Naive thymus-derived CD8-positive, alpha-beta T cell (primary cell): ENCODE data around the gene HNF4A. TPM values are rescaled to one million over a fixed set of nuclear protein-coding genes. Genes with fewer than 3 reads are reported as not detected.
"Not testable (repeated sequence)": the region's sequence is repeated elsewhere in the genome, so short reads cannot be mapped to it uniquely, and the experiment has no call there.

Experiments
- ATAC-seq, 2 donors: fragments of 150-1000 bp; cut with Tn5 transposase in 1 of 2; sonication (Bioruptor Pico), chemical (Tn5 transposase) in 1 of 2; 1 replicate in 1 of 2; 2 replicates in 1 of 2; pipeline ENCODE4 v1.10.0; 2021; ENCODE audit warnings: mild to moderate bottlenecking in 2 of 2, moderate library complexity in 2 of 2
- POLR2A ChIA-PET: fragments of 350-600 bp; sonication (Branson Sonifier 250); formaldehyde crosslinking; loops from one replicate; lab custom pipeline; 2021; ENCODE audit warnings: antibody characterized with exemption; lab: Charles Lee
- DNase-seq, 10 donors: peaks; one replicate each; pipeline versions ENCODE4 v3.0.0 to v3.0.0-alpha.2; 2020 to 2022
- H3K27ac Mint-ChIP-seq, 10 donors: one replicate each; pipeline ENCODE4 v1.8.0; 2020 to 2022; ENCODE audit warnings: mild to moderate bottlenecking in 10 of 10, mixed read lengths in 10 of 10, moderate library complexity in 4 of 10, inconsistent platforms in 1 of 10
- H3K27me3 Mint-ChIP-seq, 5 donors: one replicate each; pipeline ENCODE4 v1.8.0; 2021 to 2022; ENCODE audit warnings: mixed read lengths in 5 of 5
- H3K36me3 Mint-ChIP-seq, 3 donors: one replicate each; pipeline ENCODE4 v1.8.0; 2020 to 2022; ENCODE audit warnings: mixed read lengths in 3 of 3, mild to moderate bottlenecking in 2 of 3, inconsistent platforms in 1 of 3
- H3K4me1 Mint-ChIP-seq, 4 donors: one replicate each; pipeline ENCODE4 v1.8.0; 2021 to 2022; ENCODE audit warnings: mixed read lengths in 4 of 4
- H3K4me3 Mint-ChIP-seq, 10 donors: one replicate each; pipeline ENCODE4 v1.8.0; 2020 to 2022; ENCODE audit warnings: mild to moderate bottlenecking in 10 of 10, mixed read lengths in 10 of 10, moderate library complexity in 6 of 10, inconsistent platforms in 1 of 10
- H3K9me3 Mint-ChIP-seq, 9 donors: one replicate each; pipeline ENCODE4 v1.8.0; 2020 to 2022; ENCODE audit warnings: mixed read lengths in 9 of 9, mild to moderate bottlenecking in 3 of 9, inconsistent platforms in 1 of 9, moderate library complexity in 1 of 9
- polyA plus RNA-seq, 3 donors: library from polyadenylated mRNA; unstranded; fragments of 300-500 nt; fragmentation: Illumina TruSeq; gene quantifications; one replicate each; pipeline ENCODE4 v1.2.3, GENCODE V29; 2021
- total RNA-seq, 8 experiments: library from RNA in 2 of 8; stranded (reverse) in 2 of 8; gene quantifications; one replicate each; pipeline ENCODE4 v1.2.3 and lab custom pipeline; 2021 to 2026

Gene HNF4A
- total and polyA plus RNA-seq, 5 experiments from 2014 or later = not detected

DNA sequence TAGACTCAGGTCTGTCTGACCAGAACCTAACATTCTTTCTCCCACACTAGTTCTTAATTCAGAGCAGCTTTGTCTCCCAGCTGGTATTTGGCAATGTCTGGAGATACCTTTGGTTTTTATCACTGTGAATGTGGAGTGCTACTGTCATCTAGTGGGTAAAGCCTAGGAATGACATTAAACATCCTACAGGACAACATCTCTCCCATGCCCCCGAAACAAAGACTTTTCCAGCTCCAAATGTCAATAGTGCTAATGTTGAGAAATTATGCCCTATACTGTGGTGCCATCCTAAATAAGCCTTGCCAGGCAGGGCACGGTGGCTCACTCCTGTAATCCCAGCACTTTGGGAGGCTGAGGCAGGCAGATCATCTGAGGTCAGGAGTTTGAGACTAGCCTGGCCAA is 116.0 kb downstream of the HNF4A start:
- H3K36me3 Mint-ChIP-seq = no peaks in the 10 kb centered on the region
- H3K9me3 Mint-ChIP-seq = no peaks in the 10 kb centered on the region
- ATAC-seq (no peak), DNase-seq (no peak)
- peaks cover 0 to 2% (median 0%) of the 10 kb centered on the region in 5 donors for H3K27me3 Mint-ChIP-seq
- POLR2A ChIA-PET = no interaction called here
- peaks cover 5 to 16% (median 15%) of the 10 kb centered on the region in 4 donors for H3K4me1 Mint-ChIP-seq
- H3K27ac Mint-ChIP-seq = no peak overlapping the region
- H3K4me3 Mint-ChIP-seq = no peak overlapping the region

DNA sequence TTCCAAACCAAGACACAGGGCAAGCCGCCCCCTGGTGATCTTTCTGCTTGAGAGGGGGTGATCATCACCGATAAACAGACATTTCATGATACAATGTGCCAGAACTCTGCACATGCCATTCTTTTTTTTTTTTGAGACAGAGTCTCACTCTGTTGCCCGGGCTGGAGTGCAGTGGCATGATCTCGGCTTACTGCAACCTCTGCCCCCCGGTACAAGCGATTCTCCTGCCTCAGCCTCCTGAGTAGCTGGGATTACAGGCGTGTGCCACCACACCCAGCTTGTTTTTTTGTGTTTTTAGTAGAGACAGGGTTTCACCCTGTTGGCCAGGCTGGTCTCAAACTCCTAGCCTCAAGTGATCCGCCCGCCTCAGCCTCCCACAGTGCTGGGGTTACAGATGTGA is 116.8 kb downstream of the HNF4A start:
- H3K36me3 Mint-ChIP-seq, POLR2A ChIA-PET: not testable (repeated sequence)

DNA sequence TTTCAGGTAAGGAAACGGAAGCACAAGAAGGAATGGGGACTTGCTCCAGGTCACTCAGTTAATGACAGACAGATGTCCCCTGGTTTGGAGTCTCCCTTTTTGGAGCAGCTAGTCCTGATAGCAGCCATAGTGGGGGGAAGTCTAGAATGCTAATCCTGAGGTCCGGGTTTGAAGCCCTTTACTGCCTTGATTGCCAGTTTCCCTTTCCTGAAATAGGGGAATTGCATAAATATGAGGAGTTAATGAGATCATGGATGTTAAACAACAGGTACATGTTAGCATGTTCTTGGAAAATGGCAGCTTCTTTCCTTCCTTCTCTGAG is 119.8 kb downstream of the HNF4A start:
- peak overlapping the region; percentile 91 to 99 (median 96) for H3K27ac Mint-ChIP-seq
- POLR2A ChIA-PET = interaction anchor here (0.6 to 1.9 kb wide), 10 partner anchors 10 to 1005 kb away, joined by 3 to 15 read pairs (median 4); partner anchors contain the start of genes FITM2, OSER1 and SERINC3
- no peaks in the 10 kb centered on the region for H3K9me3 Mint-ChIP-seq
- peak overlapping the region; percentile 89 to 98 (median 92) for H3K4me3 Mint-ChIP-seq
- peaks cover 13 to 31% (median 28%) of the 10 kb centered on the region in 4 donors for H3K4me1 Mint-ChIP-seq
- H3K27me3 Mint-ChIP-seq = no peaks in the 10 kb centered on the region
- peaks cover 0 to 2% (median under 1%) of the 10 kb centered on the region in 3 donors for H3K36me3 Mint-ChIP-seq
- peak in 1 of 10 donors; percentile 2 for DNase-seq
- no peak for ATAC-seq

More for the DNA sequence above, 116.8 kb downstream of the HNF4A start:
- not testable (repeated sequence) for H3K27me3 Mint-ChIP-seq, H3K27ac Mint-ChIP-seq, DNase-seq, H3K9me3 Mint-ChIP-seq, H3K4me3 Mint-ChIP-seq, ATAC-seq
- H3K4me1 Mint-ChIP-seq = peaks cover 12 to 24% (median 23%) of the 10 kb centered on the region in 4 donors

DNA sequence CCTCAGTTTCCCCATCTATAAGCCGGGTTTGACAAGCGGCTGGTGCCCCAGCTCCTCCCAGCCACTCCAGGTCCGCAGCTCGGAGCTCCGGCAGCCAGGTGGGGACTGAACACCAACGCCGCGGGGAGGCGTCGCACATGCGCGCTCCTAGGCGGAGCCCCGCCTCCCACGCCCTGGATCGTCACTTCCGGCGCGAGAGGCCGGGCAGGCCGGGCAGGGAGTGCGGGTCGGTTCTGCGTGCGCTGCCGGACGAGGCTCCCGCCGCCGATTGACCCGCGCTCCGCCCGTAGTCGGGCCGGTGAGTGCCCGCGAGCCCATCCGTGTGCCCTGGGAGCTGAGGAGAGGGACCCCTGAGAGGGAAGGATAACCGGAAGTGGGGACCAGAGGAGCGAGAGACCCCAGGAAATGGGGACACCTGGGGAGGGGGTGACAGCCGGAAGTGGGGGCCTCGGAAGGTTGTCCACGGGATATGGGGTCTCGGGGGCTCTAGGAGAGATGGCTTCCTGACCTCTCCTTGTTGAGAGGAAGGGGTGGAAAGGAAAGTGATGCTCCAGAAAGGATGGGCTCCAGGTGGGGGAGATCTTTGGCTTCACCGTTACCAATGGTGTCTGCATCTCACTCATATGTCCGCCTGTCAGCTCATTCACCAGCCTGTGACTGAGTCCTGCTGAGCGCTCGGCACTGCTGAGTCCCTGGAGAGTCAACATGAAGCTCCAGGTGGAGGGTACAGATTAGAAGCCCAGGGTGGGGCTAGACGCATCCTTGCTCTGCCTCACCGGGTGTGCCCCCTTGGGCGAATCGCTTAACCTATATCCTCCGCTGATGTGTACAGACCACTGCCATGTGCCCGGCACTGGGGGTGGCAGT is 120.4 kb downstream of the HNF4A start, which contains the start of gene TTPAL:
TTPAL (plus strand) TSS at position 181 of the 867 bp plus-strand sequence. CDS start 4,126 bp downstream, outside the sequence.
- peaks cover 13 to 33% (median 30%) of the 10 kb centered on the region in 4 donors for H3K4me1 Mint-ChIP-seq

DNA sequence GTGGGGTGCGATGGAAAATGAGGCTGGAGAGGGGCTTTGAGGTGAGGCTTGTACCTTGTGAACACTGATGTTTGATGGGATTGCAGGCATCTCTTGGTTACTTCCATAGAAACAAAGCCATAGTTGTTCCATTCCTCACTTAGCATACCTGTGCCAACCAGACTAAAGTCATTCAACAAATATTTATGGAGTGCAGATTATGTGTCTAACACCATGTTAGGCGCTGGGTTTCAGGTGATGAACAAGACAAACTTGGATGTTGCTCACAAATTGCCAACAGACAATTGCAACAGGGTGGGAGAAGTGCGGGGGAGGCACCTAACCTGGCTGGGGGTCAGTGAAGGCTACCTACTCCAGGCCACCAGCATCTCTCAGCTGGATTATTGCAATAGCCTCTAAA is 121.7 kb downstream of the HNF4A start:
- H3K27ac Mint-ChIP-seq = peak overlapping the region; percentile 91 to 99 (median 96)
- no peak for ATAC-seq
- DNase-seq = no peak
- peaks cover 0 to 19% (median 6%) of the 10 kb centered on the region in 3 donors for H3K36me3 Mint-ChIP-seq
- H3K27me3 Mint-ChIP-seq = no peaks in the 10 kb centered on the region
- H3K9me3 Mint-ChIP-seq = no peaks in the 10 kb centered on the region
- peak overlapping the region in 8 of 10 donors; percentile 39 to 98 (median 91) for H3K4me3 Mint-ChIP-seq
- H3K4me1 Mint-ChIP-seq = peaks cover 13 to 40% (median 30%) of the 10 kb centered on the region in 4 donors
- POLR2A ChIA-PET = interaction anchor here (1.4 to 1.9 kb wide), 2 partner anchors 133 to 141 kb away, joined by 3 to 15 read pairs; no protein-coding TSS in a partner anchor

More for the DNA sequence above, 120.4 kb downstream of the HNF4A start, which contains the start of gene TTPAL:
- Mint-ChIP-seq H3K9me3 (no peaks in the 10 kb centered on the region), H3K4me3 (peak within 1 kb of the TSS; percentile 89 to 98 (median 92)), H3K27ac (peak within 1 kb of the TSS; percentile 91 to 99 (median 96)), H3K36me3 (peaks cover 0 to 7% (median 6%) of the 10 kb centered on the region in 3 donors), H3K27me3 (no peaks in the 10 kb centered on the region)
- POLR2A ChIA-PET = interaction anchor here (0.6 to 1.9 kb wide), 13 partner anchors 9 to 1006 kb away, joined by 3 to 15 read pairs (median 4); partner anchors contain the start of genes FITM2, OSER1 and SERINC3
- DNase-seq = peak; percentile 80 to 91 (median 86)
- peak; percentile 94 to 96 for ATAC-seq

DNA sequence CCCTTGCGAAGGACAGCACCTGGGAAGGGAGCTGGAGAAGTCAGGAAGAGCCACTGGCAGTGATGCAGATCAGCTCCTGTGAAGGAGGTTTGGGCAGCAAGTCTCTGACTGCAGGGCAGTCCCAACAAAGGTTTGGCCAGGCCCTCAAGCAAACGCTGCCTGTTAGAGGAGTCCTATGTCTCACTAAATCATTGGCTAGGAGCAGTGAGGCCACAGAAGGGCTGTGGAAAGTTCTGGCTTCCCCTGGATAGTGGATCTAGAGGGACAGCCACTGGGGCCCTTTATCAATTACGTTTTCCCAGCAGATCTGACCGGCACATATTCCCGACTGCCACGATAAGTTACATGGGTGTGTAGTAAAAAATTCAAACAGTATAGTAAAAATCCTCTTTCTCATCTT is 122.7 kb downstream of the HNF4A start:
- ATAC-seq = no peak
- H3K4me3 Mint-ChIP-seq = no peak overlapping the region
- no peaks in the 10 kb centered on the region for H3K27me3 Mint-ChIP-seq
- peaks cover 13 to 40% (median 30%) of the 10 kb centered on the region in 4 donors for H3K4me1 Mint-ChIP-seq
- H3K36me3 Mint-ChIP-seq = peaks cover 0 to 28% (median 6%) of the 10 kb centered on the region in 3 donors
- H3K9me3 Mint-ChIP-seq = no peaks in the 10 kb centered on the region
- peak overlapping the region in 9 of 10 donors; percentile 0 to 87 (median 61) for H3K27ac Mint-ChIP-seq
- no peak for DNase-seq
- POLR2A ChIA-PET = no interaction called here

DNA sequence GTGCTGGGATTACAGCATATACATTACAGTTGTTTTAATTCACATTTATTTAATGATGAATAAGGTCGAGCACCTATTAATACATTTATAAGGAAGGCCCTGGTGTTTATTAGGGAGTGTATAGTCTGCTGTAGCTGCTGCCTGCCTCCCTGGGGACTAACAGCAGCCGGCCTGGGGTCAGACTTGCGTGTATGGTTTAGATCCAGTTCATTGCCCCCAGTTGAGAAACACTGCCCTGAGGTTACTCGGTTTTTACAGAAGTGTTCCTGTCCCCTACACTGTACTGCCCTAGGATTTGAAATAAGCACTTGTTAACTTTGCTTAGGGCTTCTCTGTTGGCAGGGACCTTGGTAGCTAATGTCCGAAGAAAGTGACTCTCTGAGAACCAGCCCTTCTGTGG is 124.1 kb downstream of the HNF4A start:
- H3K4me3 Mint-ChIP-seq = no peak overlapping the region

DNA sequence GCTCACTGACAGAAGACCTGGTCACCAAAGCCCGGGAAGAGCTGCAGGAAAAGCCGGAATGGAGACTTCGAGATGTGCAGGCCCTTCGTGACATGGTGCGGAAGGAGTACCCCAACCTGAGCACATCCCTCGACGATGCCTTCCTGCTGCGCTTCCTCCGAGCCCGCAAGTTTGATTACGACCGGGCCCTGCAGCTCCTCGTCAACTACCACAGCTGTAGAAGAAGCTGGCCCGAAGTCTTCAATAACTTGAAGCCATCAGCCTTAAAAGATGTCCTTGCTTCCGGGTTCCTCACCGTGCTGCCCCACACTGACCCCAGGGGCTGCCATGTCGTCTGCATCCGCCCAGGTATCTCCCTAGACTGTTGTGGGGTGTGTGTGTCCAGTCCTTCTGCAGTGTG is 124.6 kb downstream of the HNF4A start:
- peaks cover 0 to 47% (median 8%) of the 10 kb centered on the region in 3 donors for H3K36me3 Mint-ChIP-seq
- peaks cover 11 to 39% (median 27%) of the 10 kb centered on the region in 4 donors for H3K4me1 Mint-ChIP-seq
- DNase-seq = no peak
- no peak overlapping the region for H3K4me3 Mint-ChIP-seq
- POLR2A ChIA-PET = no interaction called here
- H3K9me3 Mint-ChIP-seq = no peaks in the 10 kb centered on the region
- no peak for ATAC-seq
- no peak overlapping the region for H3K27ac Mint-ChIP-seq
- H3K27me3 Mint-ChIP-seq = no peaks in the 10 kb centered on the region

More for the DNA sequence above, 124.1 kb downstream of the HNF4A start:
- peaks cover 0 to 43% (median 6%) of the 10 kb centered on the region in 3 donors for H3K36me3 Mint-ChIP-seq
- no peaks in the 10 kb centered on the region for H3K9me3 Mint-ChIP-seq
- H3K27ac Mint-ChIP-seq = peak overlapping the region in 1 of 10 donors; percentile 33
- no peaks in the 10 kb centered on the region for H3K27me3 Mint-ChIP-seq
- ATAC-seq (no peak), DNase-seq (no peak)
- H3K4me1 Mint-ChIP-seq = peaks cover 13 to 41% (median 30%) of the 10 kb centered on the region in 4 donors
- POLR2A ChIA-PET = interaction anchor here (0.7 kb wide), 1 partner anchor 10 kb away, joined by 3 read pairs; no protein-coding TSS in a partner anchor

DNA sequence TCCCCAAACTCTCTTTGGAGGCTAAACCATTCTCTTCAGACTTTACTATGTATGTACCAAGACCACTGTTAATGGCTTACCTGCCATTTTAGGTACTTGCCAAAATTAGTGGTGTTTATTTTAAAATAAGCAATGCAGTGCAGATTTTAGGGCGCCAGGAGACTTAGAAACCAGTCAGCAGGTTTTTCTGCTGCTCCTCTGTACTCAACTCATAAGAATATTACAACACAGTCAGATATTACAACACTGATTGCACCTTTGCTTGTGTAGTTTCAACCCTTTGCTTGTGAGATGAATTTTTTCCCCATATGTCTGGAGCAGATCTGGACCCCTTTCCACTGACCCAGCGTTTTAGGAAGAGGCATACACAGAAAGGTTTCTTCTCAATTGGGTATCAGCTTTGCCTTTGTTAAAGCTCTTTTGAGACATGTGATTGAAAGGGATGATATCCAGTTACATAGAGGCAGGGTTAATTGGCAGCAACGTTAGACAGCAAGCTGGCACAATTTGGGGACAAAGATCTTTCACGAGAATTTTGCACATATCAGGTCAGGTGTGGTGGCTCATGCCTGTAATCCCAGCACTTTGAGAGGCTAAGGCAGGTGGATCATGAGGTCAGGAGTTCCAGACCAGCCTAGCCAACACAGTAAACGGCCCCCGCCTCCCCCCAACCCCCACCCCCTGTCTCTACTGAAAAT is 126.4 kb downstream of the HNF4A start:
- ATAC-seq = no peak
- H3K4me1 Mint-ChIP-seq = peaks cover 5 to 26% (median 11%) of the 10 kb centered on the region in 4 donors
- H3K4me3 Mint-ChIP-seq = no peak overlapping the region
- H3K27me3 Mint-ChIP-seq = no peaks in the 10 kb centered on the region
- H3K36me3 Mint-ChIP-seq = peaks cover 0 to 63% (median 11%) of the 10 kb centered on the region in 3 donors
- POLR2A ChIA-PET = no interaction called here
- H3K9me3 Mint-ChIP-seq = no peaks in the 10 kb centered on the region
- DNase-seq = no peak
- H3K27ac Mint-ChIP-seq = peak overlapping the region in 2 of 10 donors; percentile 18 to 44

DNA sequence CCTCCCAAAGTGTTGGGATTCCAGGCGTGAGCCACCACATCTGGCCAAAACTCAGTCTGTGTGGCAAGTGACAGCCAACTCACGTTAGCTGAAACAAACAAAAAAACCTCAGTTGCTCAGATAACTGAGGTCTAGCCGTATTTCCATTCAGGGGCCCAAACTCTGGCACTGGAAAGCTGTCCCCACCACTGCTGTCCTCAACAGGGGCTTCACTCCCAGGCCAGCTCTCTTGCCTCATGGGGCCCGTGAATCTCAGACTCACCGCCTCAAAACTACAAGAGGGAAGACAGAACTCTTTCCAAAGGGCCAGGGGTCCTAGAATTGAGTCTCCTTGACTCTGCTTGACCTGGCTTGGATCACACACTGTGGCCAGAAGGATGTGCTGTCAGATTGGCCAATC is 127.6 kb downstream of the HNF4A start:
- Mint-ChIP-seq H3K27me3 (no peaks in the 10 kb centered on the region), H3K4me1 (peaks cover 0 to 19% (median 5%) of the 10 kb centered on the region in 4 donors), H3K4me3 (no peak overlapping the region), H3K27ac (peak overlapping the region in 5 of 10 donors; percentile 35 to 58 (median 41)), H3K36me3 (peaks cover 0 to 72% (median 11%) of the 10 kb centered on the region in 3 donors), H3K9me3 (no peaks in the 10 kb centered on the region)
- DNase-seq = no peak
- no peak for ATAC-seq
- POLR2A ChIA-PET = no interaction called here
